Activated CD8-positive, alpha-beta T cell treated with anti-CD3 and anti-CD28 coated beads for 36 hours (primary cell): ENCODE results near the gene CUBN. TPM values are rescaled to one million over a fixed set of nuclear protein-coding genes. Genes with fewer than 3 reads are reported as not detected.

Experiments used
- ATAC-seq: fragments of 200-7000 bp; cut with Tn5 transposase; one replicate; pipeline ENCODE4 v1.10.0; 2021; ENCODE audit warnings: mild to moderate bottlenecking, moderate library complexity
- CTCF ChIA-PET: fragments of 350-600 bp; sonication (Branson Sonifier 250); formaldehyde crosslinking; loops from one replicate; lab custom pipeline; 2021; ENCODE audit warnings: antibody characterized with exemption; lab: Charles Lee
- POLR2A ChIA-PET: fragments of 350-600 bp; sonication (Branson Sonifier 250); formaldehyde crosslinking; loops from one replicate; lab custom pipeline; 2021; ENCODE audit warnings: antibody characterized with exemption; lab: Charles Lee
- DNase-seq: peaks from one replicate; pipeline ENCODE4 v3.0.0-alpha.2; 2020
- H3K27ac Mint-ChIP-seq: one replicate; pipeline ENCODE4 v1.8.0; 2021; ENCODE audit warnings: mild to moderate bottlenecking, mixed read lengths
- H3K27me3 Mint-ChIP-seq: one replicate; pipeline ENCODE4 v1.8.0; 2021; ENCODE audit warnings: mixed read lengths
- H3K36me3 Mint-ChIP-seq: one replicate; pipeline ENCODE4 v1.8.0; 2021; ENCODE audit warnings: low read depth, mixed read lengths
- H3K4me1 Mint-ChIP-seq: one replicate; pipeline ENCODE4 v1.8.0; 2021; ENCODE audit warnings: low read depth, mixed read lengths
- H3K4me3 Mint-ChIP-seq: one replicate; pipeline ENCODE4 v1.8.0; 2021; ENCODE audit warnings: mild to moderate bottlenecking, moderate library complexity, mixed read lengths
- H3K9me3 Mint-ChIP-seq: one replicate; pipeline ENCODE4 v1.8.0; 2021; ENCODE audit warnings: mixed read lengths
- CTCF ChIP-seq: fragments of 200-600 bp; IDR thresholded peaks from one replicate; pipeline ENCODE4 v1.8.0; 2022; ENCODE audit warnings: antibody characterized with exemption, mild to moderate bottlenecking
- intact Hi-C: fragments of 100-400 bp; cut with micrococcal nuclease; formaldehyde crosslinking; loops from one replicate; pipeline ENCODE4 v1.10.0; 2022
- total RNA-seq, 2 experiments: library from RNA; stranded (reverse); gene quantifications; one replicate each; pipeline ENCODE4 v1.2.3, GENCODE V29; 2021

The CUBN gene
- total RNA-seq, 2 experiments from 2014 or later, result 0.38 to 0.65 TPM

GRCh38 chr10:17113889-17114540 lies 15.6 kb downstream of the CUBN start:
- no peaks in the 10 kb centered on the region for H3K9me3 Mint-ChIP-seq
- no peak overlapping the region for H3K27ac Mint-ChIP-seq
- POLR2A ChIA-PET, result interaction anchor here (0.7 kb wide), 1 partner anchor 51 kb away, joined by 3 read pairs; no protein-coding TSS in a partner anchor
- no peaks in the 10 kb centered on the region for H3K36me3 Mint-ChIP-seq
- peaks cover 10% of the 10 kb centered on the region for H3K4me1 Mint-ChIP-seq
- ATAC-seq (no peak), DNase-seq (peak; percentile 9)
- H3K27me3 Mint-ChIP-seq, result no peaks in the 10 kb centered on the region
- TF ChIP-seq CTCF, result no peak
- CTCF ChIA-PET, result no interaction called here
- H3K4me3 Mint-ChIP-seq, result no peak overlapping the region
- intact Hi-C loops, result no loop called here

DNA sequence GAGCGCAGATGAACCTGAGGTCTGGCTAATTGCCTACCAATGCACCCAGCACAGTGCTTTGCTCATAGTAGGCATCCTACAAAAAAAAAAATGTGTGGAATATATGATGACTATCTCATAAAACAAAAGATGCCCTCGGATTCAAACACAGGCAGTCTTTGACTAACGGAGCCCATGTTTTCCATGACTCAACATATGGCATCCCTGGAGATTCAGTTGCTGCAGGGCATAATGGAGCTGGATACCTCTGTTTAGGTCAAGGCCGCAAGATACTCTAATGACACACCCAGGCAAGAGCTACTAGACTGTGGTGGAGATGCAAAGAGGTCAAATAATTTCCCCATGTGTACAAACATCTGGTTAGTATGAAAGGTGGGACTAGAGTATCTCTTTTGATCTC lies 16.3 kb downstream of the CUBN start:
- H3K36me3 Mint-ChIP-seq, result no peaks in the 10 kb centered on the region
- no peaks in the 10 kb centered on the region for H3K9me3 Mint-ChIP-seq
- DNase-seq (no peak), ATAC-seq (no peak)
- H3K4me3 Mint-ChIP-seq, result no peak overlapping the region
- intact Hi-C loops, result no loop called here
- no peaks in the 10 kb centered on the region for H3K27me3 Mint-ChIP-seq
- H3K27ac Mint-ChIP-seq, result no peak overlapping the region
- TF ChIP-seq CTCF, result no peak
- peaks cover 10% of the 10 kb centered on the region for H3K4me1 Mint-ChIP-seq
- ChIA-PET POLR2A (interaction anchor here (0.7 kb wide), 1 partner anchor 50 kb away, joined by 3 read pairs; no protein-coding TSS in a partner anchor), CTCF (no interaction called here)

- POLR2A ChIA-PET, result interaction anchor here (0.7 kb wide), 1 partner anchor 50 kb away, joined by 3 read pairs; no protein-coding TSS in a partner anchor
- CTCF ChIA-PET, result no interaction called here
- Mint-ChIP-seq H3K4me1 (peaks cover 10% of the 10 kb centered on the region), H3K9me3 (no peaks in the 10 kb centered on the region), H3K27ac (no peak overlapping the region), H3K36me3 (no peaks in the 10 kb centered on the region), H3K27me3 (no peaks in the 10 kb centered on the region), H3K4me3 (no peak overlapping the region)
- ATAC-seq (no peak), DNase-seq (no peak)
- intact Hi-C loops, result no loop called here
- no peak for TF ChIP-seq CTCF
These were observed 17.0 kb downstream of the CUBN start for GRCh38 chr10:17112566-17112965.

DNA sequence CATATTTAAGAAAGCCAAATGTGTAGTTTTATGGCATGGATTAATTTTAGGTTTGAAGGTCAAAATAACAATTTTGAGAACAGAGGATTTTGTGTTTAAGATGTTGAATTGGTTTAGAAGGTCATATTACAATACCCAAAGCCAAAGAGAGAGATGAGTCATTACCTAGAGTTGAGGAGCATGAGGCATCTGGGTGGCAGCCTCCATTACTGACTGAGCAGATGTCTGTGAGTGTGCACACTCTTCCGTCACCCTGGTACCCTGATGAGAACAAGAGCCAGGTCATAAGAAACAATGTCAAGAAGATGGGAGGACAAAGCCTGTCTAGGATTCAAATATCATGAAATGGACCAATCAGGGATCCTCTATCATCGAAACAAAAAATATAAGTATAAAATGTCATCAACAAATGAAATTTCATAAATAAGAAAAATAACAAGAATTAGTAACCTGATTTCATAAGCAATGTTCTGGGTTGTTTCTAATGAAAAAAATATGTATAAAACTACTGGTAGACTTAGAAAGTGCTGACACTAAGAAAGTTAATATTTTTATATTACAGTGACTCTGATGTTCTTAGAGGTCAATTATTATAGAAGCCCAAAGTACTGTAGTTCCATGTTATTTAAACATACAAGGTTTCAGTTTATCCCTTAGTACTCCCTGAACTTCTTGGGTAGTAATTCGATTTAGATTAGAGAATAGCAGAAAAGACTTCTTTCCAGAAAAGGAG lies 20.0 kb downstream of the CUBN start:
- no peaks in the 10 kb centered on the region for H3K9me3 Mint-ChIP-seq
- DNase-seq (peak; percentile 39), ATAC-seq (peak; percentile 88)
- TF ChIP-seq CTCF, result no peak
- H3K27me3 Mint-ChIP-seq, result no peaks in the 10 kb centered on the region
- intact Hi-C loops, result no loop called here
- no peaks in the 10 kb centered on the region for H3K36me3 Mint-ChIP-seq
- POLR2A ChIA-PET, result no interaction called here
- no peak overlapping the region for H3K4me3 Mint-ChIP-seq
- CTCF ChIA-PET, result no interaction called here
- peaks cover 7% of the 10 kb centered on the region for H3K4me1 Mint-ChIP-seq
- no peak overlapping the region for H3K27ac Mint-ChIP-seq

- TF ChIP-seq CTCF, result no peak
- Mint-ChIP-seq H3K27me3 (no peaks in the 10 kb centered on the region), H3K36me3 (no peaks in the 10 kb centered on the region), H3K27ac (no peak overlapping the region), H3K4me3 (no peak overlapping the region), H3K9me3 (no peaks in the 10 kb centered on the region), H3K4me1 (peaks cover 7% of the 10 kb centered on the region)
- intact Hi-C loops, result no loop called here
- ChIA-PET POLR2A (no interaction called here), CTCF (no interaction called here)
- no peak for ATAC-seq
- DNase-seq, result no peak
These were observed 20.6 kb downstream of the CUBN start for GRCh38 chr10:17109046-17109445.
